ENCODE results near the gene ITGB1BP1. TPM values are rescaled to one million over a fixed set of nuclear protein-coding genes. Genes with fewer than 3 reads are reported as not detected.

The ITGB1BP1 gene
- total and polyA plus RNA-seq, 2 of the 13 experiments (the other 11 are each of a cell fraction or from before 2014, with no cell fraction given): 106 to 108 TPM

DNA sequence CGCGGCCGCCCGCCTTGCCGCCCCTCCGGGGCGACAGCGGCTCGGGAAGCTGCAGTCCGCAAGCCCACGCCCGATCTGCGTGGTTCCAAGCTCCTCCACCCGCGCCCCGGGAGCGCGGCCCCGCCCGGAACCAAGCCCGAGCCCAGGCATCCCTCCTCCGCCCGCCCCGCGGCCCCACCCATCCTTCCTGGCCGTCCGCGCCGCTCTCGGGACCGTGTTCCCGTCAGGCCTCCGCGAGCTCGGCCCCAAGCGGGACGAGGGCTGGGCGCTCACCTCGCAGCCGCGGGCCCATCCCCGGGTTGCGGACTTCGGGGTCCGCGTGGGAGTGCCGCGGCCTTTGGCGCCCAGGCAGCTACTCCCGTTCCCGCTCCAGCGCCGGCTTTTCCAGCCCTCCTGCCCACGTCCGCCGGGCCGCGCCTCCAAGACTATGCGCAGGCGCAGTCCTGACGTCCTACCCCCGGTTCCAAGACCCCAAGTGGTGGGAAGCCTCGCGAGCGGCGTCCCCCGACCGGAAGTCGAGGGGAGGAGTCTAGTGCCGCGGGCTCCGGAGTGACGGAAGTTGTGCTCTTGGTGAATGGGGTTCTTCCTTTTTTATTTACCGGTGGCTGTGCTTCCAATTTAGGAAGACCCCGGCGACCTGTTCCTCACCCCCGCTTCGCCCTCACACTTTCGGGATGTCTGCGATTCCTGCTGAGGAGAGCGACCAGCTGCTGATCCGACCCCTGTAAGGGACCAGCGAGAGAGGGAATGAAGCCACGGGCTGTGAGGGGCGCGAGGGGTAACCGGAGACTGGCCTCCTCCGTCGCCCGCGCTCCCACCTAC is at the start of gene ITGB1BP1, which contains the start of gene CPSF3 (continued):
- peak; percentile 72; the same call in 1 of the 2 replicates for TF ChIP-seq JDP2 (CRISPR knock-in tag; IDR thresholded peaks at IDR 0.05; ENCODE audit: borderline replicate concordance)
- peak; percentile 95 for TF ChIP-seq ZMYM4 (CRISPR knock-in tag; IDR thresholded peaks at IDR 0.05)
- TF ChIP-seq SIX4 (CRISPR knock-in tag; IDR thresholded peaks at IDR 0.05): no peak
- TF ChIP-seq CCAR2 (optimal IDR thresholded peaks at IDR 0.05; ENCODE audit: low read depth, low read length): peak; percentile 55
- TF ChIP-seq PPARG (CRISPR knock-in tag; conservative IDR thresholded peaks at IDR 0.05): peak; percentile 37; the same call in 1 of the 2 replicates
- 0 out of 2 replicates have a peak, but pooled peaks have one; percentile 22 for TF ChIP-seq MTF2 (CRISPR knock-in tag; IDR thresholded peaks at IDR 0.05; ENCODE audit: borderline replicate concordance)
- TF ChIP-seq, protein P1, sequence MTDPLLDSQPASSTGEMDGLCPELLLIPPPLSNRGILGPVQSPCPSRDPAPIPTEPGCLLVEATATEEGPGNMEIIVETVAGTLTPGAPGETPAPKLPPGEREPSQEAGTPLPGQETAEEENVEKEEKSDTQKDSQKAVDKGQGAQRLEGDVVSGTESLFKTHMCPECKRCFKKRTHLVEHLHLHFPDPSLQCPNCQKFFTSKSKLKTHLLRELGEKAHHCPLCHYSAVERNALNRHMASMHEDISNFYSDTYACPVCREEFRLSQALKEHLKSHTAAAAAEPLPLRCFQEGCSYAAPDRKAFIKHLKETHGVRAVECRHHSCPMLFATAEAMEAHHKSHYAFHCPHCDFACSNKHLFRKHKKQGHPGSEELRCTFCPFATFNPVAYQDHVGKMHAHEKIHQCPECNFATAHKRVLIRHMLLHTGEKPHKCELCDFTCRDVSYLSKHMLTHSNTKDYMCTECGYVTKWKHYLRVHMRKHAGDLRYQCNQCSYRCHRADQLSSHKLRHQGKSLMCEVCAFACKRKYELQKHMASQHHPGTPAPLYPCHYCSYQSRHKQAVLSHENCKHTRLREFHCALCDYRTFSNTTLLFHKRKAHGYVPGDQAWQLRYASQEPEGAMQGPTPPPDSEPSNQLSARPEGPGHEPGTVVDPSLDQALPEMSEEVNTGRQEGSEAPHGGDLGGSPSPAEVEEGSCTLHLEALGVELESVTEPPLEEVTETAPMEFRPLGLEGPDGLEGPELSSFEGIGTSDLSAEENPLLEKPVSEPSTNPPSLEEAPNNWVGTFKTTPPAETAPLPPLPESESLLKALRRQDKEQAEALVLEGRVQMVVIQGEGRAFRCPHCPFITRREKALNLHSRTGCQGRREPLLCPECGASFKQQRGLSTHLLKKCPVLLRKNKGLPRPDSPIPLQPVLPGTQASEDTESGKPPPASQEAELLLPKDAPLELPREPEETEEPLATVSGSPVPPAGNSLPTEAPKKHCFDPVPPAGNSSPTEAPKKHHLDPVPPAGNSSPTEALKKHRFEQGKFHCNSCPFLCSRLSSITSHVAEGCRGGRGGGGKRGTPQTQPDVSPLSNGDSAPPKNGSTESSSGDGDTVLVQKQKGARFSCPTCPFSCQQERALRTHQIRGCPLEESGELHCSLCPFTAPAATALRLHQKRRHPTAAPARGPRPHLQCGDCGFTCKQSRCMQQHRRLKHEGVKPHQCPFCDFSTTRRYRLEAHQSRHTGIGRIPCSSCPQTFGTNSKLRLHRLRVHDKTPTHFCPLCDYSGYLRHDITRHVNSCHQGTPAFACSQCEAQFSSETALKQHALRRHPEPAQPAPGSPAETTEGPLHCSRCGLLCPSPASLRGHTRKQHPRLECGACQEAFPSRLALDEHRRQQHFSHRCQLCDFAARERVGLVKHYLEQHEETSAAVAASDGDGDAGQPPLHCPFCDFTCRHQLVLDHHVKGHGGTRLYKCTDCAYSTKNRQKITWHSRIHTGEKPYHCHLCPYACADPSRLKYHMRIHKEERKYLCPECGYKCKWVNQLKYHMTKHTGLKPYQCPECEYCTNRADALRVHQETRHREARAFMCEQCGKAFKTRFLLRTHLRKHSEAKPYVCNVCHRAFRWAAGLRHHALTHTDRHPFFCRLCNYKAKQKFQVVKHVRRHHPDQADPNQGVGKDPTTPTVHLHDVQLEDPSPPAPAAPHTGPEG (CRISPR knock-in tag; IDR thresholded peaks at IDR 0.05): peak; percentile 20; the same call in 1 of the 2 replicates
- TF ChIP-seq ZNF572 (CRISPR knock-in tag; IDR thresholded peaks at IDR 0.05): no peak
- TF ChIP-seq, protein P2, sequence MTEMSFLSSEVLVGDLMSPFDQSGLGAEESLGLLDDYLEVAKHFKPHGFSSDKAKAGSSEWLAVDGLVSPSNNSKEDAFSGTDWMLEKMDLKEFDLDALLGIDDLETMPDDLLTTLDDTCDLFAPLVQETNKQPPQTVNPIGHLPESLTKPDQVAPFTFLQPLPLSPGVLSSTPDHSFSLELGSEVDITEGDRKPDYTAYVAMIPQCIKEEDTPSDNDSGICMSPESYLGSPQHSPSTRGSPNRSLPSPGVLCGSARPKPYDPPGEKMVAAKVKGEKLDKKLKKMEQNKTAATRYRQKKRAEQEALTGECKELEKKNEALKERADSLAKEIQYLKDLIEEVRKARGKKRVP (CRISPR knock-in tag; IDR thresholded peaks at IDR 0.05): peak in 1 of 2 experiments; percentile 67; a peak in 1 of 4 replicates
- no peak for TF ChIP-seq ZFP90 (CRISPR knock-in tag; IDR thresholded peaks at IDR 0.05; ENCODE audit: borderline replicate concordance)
- TF ChIP-seq YEATS2 (CRISPR knock-in tag; IDR thresholded peaks at IDR 0.05; ENCODE audit: borderline replicate concordance): peak; percentile 94
- 0 out of 2 replicates have a peak, but pooled peaks have one; percentile 43 for TF ChIP-seq AKAP8 (CRISPR knock-in tag; IDR thresholded peaks at IDR 0.05)
- no peak for TF ChIP-seq SMARCC2 (IDR thresholded peaks at IDR 0.05)
- TF ChIP-seq MED8 (CRISPR knock-in tag; IDR thresholded peaks at IDR 0.05; ENCODE audit: insufficient replicate concordance): peak; percentile 66
- peak; percentile 89 for TF ChIP-seq PHF8 (CRISPR knock-in tag; IDR thresholded peaks at IDR 0.05)
- peak; percentile 59 for TF ChIP-seq NR2C2 (CRISPR knock-in tag; IDR thresholded peaks at IDR 0.05; ENCODE audit: borderline replicate concordance)
- TF ChIP-seq RBAK (CRISPR knock-in tag; IDR thresholded peaks at IDR 0.05): no peak
- peak; percentile 76; the same call in 1 of the 2 replicates for TF ChIP-seq ZNF441 (CRISPR knock-in tag; IDR thresholded peaks at IDR 0.05; ENCODE audit: borderline replicate concordance)
- TF ChIP-seq, protein P3, sequence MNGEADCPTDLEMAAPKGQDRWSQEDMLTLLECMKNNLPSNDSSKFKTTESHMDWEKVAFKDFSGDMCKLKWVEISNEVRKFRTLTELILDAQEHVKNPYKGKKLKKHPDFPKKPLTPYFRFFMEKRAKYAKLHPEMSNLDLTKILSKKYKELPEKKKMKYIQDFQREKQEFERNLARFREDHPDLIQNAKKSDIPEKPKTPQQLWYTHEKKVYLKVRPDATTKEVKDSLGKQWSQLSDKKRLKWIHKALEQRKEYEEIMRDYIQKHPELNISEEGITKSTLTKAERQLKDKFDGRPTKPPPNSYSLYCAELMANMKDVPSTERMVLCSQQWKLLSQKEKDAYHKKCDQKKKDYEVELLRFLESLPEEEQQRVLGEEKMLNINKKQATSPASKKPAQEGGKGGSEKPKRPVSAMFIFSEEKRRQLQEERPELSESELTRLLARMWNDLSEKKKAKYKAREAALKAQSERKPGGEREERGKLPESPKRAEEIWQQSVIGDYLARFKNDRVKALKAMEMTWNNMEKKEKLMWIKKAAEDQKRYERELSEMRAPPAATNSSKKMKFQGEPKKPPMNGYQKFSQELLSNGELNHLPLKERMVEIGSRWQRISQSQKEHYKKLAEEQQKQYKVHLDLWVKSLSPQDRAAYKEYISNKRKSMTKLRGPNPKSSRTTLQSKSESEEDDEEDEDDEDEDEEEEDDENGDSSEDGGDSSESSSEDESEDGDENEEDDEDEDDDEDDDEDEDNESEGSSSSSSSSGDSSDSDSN (CRISPR knock-in tag; IDR thresholded peaks at IDR 0.05): peak; percentile 93
- TF ChIP-seq KDM3A (CRISPR knock-in tag; IDR thresholded peaks at IDR 0.05; ENCODE audit: low read depth): peak; percentile 82; the same call in 1 of the 2 replicates
- TF ChIP-seq CEBPG (CRISPR knock-in tag; IDR thresholded peaks at IDR 0.05): no peak; the same call in 1 of the 2 replicates

Data from HepG2 (cell line).